ENCODE results near the gene ZNF492.
"Not testable (repeated sequence)": the region's sequence is repeated elsewhere in the genome, so short reads cannot be mapped to it uniquely, and the experiment has no call there.

ZNF492 gene

DNA sequence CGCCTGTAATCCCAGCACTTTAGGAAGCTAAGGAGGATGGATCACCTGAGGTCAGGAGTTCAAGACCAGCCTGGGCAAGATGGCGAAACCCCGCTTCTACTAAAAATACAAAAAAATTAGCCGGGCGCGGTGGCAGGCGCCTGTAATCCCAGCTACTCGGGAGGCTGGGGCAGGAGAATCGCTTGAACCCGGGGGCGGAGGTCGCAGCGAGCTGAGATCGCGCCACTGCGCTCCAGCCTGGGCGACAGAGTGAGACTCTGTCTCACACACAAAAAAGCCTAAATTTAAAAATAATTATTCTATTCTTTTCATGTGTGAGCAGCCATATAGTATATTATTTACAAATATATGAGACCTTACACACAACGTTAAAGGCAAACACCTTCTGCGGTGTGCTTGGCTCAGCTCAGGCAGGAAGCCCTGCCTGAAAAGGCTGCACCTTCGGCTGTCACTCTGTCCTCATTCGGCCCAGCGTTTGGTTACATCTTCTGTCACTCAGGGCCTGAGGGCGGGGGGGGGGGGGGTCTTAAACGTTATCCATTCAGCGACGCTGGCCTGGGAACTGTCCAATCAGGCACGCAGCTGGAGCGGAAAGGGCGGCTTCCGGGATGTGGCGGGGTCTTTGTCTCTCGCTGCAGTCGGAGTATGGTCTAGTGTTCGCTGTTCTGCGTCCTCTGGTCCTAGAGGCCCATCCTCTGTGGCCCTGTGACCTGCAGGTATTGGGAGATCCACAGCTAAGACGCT lies at the start of gene ZNF492:
TSS of gene ZNF492 (plus strand) at position 619 of the 744 bp plus-strand sequence. CDS start 19,076 bp downstream, outside the sequence.
- DNase-seq: peak; percentile 77

DNA sequence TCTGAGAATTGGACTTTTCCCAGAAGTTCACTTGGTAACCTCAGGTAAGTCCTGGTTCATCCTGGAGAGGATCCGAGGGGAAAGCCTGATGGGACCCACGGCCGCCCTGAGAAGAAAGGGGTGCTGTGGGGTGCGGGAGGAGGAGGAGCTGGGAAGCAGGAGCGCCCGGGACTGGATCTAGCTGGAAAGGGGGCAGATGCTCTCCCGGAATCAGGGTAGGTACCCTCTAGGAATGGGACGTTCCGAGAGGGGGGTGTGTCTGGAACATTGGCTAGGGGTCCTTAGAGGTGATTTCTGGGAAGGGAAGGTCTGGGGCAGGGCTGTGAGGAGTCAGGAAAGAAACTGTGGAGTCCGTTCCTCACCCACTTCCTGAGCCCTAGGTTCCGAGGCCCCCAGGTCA lies 38.7 kb upstream of the ZNF492 start:
- DNase-seq: no peak

DNA sequence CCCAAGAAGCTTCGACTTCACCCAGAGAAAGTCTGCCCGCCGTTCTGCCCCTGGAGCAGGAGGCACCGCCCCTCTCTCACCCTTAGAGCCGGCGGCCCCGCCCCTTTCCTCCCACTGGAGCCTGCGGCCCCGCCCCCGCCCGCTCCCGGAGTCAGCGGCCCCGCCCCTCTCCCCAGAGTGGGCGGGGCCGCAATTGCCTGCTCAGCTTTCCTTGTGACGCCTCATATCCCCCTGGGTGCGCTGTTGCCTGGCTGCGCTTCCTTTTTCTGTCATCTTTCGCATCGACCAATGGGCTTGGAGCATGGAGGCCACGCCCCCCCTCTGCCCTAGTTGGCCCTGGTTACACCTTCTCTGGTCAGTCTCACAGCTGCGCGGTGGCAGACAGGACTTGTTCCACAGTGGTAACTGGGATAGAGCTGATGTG lies 38.2 kb upstream of the ZNF492 start:
- DNase-seq: no peak

DNA sequence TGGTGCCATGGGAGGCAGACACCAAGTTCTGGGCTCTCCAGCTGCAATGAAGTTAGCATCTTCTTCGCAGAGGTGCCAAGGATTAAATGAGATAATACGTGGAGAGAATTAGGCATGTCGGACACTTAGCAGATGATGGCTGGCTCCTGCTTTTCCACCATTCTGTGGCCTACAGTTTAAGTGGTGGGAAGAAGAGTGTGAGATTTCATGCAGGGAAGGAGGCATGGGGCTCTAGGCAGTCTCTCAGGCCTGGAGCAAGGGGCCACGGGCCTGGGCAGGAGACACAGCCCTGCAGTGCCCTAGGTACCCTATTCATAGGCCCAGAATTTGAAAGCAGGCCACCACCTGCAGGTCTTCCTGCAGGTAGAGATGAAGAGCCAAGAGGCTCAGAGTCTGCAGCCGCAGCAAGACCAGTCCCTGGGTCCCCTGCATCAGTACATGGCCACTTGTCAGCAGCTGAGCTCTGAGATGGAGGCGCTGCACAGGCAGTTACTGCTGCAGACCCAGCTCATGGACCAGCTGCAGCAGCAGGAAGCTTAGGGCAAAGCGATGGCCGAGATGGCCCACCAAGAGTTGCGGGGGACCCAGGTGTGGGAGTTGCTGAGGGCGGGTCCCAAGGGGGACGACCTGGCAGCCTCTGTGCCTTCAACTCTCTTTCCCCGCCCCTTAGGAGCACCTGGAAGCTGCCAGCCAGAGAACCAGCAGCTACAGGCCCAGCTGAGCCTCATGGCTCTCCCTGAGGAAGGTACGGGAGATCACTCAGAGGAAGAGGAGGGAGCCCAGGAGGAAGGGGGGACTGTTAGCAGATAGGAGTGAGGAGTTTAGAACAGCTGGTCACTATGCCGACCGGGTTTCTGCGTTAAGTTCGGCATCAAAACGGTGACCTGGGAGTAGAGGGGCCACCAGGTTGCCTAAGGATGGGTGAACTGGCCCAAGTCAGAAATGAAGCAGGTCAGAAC lies 33.2 kb upstream of the ZNF492 start:
- DNase-seq: no peak

DNA sequence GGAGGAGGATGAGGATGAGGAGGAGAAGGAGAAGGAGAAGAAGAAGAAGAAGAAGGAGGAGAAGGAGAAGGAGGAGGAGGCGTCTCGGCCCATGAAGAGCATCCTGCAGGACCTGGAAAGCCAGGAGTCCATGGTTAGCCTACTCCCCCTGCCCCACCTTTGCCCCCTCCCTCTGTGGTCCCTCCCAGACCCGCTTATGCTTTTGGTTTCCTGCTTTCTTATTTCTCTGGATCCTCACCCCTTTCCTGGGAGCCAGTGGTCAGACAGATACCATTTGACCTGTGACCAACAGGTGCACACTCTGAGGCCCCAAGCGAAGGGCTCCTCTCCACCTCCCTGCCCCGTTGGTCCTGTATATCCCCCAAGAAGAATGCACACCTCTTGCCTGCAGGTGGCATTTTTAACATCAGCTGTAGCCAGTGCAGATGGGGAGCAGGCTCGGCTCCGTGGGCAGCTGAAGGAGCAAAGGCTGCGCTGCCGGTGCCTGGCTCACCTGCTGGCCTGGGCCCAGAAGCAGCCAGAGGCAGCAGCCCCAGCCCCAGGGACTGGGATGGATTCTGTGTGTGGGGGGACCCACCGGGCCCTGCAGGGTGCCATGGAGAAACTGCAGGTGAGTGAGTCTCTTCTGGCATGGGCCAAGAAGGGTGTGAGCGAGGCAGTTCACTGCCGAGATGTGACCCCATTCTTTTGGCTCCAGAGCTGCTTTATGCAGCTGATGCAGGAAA lies 32.1 kb upstream of the ZNF492 start:
- DNase-seq: no peak

DNA sequence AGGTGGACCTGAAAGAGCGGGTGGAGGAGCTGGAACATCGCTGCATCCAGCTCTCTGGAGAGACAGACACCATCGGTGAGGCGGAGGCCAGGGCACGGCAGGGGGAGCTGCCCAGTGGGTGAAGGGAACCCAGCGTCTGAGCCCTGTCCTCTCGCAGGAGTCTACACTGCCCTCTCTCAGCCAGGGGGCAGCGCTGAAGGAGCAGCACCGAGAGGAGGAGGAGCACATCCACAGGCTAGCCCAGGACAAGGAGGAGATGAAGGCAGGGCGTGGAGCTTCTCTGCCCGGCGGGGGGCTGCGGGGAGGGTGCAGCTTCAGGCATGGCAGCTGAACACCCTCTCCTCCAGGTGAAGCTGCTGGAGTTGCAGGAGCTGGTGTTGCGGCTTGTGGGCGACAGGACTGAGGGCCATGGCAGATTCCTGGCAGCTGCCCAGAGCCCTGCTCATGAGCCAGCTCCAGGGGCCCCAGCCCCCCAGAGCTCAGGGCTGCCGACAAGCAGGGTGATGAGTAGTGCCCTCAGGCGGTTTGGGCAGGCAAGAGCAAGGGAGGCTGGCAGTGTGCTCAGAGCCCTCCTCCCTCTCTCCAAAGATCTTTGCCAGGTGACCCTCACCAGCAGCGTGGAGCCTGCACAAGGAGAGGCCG lies 31.4 kb upstream of the ZNF492 start:
- DNase-seq: no peak

DNA sequence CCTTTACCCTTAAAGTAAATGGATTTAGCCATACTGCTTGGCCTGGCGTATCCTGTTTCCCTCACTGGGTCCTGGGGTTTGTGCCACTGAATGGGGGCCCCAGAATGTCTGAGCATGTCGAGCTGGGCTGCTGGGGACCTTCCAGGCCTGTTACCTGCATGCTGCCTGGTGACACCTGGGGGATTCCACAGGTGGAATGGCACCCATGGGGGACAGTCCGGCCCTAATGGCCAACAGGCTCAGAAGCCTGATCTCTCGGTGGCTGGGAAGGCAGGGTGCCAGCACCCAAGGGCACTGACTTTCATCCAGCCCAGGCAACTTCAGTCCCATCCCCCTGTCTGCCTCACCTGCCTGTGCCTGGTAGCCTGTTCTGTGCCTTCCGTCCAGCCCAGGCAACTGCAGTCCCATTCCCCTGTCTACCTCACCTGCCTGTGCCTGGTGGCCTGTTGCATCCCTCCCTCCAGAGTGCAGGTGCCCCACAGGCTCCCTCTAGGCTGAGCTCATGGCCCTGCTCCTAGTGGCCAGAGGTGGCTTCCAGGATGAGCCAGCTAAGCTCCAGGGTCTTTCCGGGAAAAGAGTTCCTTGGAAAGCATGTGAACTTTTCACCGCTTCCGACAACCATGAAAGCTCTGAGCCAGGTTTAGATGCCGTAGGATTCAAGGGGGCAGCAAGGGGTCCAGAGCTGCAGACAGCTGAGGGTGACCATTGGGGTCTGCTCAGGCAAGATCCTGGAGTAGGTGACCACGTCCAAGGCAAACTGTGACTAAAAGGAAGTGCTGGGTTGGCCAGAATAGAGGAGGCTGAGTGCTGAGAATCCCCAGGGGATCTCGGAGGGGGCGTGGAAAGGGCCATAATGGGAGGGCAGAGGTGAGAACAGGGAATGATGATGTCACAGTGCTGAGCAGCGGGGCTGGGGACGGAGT lies 30.3 kb upstream of the ZNF492 start:
- DNase-seq: no peak

DNA sequence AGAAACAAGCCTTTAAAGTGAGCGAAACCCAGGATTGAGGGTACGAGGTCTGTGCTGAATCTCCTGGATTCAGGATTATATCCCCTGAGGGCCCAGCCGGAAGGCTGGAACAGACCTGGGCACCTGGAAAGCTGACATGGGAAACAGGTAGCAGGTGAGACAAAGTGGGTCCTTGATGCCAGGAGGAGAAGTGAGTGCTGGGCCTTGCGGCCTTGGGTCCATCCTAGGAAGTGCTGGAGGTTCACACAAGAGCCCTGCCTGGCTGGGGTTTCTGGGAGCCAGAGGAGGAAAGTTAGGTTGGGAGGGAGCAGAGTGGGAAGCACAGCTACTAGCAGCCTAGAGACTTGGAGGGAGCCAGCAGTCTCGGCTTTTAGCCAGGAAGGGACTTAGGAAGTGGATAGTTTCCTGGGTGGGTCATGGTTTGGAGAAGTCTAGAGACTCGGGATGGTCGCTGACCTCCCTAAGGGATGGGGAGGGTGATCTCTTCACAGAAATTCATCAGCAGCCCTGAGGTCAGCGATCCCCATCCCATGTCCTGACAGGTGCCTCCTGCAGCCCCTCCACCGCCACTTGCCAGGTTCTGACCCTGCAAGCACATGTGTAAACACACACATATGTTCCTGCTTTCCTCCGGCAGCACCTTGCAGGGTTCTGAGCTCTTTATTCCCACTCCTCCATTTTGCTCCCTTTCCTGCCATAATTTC lies 29.4 kb upstream of the ZNF492 start:
- no peak for DNase-seq

DNA sequence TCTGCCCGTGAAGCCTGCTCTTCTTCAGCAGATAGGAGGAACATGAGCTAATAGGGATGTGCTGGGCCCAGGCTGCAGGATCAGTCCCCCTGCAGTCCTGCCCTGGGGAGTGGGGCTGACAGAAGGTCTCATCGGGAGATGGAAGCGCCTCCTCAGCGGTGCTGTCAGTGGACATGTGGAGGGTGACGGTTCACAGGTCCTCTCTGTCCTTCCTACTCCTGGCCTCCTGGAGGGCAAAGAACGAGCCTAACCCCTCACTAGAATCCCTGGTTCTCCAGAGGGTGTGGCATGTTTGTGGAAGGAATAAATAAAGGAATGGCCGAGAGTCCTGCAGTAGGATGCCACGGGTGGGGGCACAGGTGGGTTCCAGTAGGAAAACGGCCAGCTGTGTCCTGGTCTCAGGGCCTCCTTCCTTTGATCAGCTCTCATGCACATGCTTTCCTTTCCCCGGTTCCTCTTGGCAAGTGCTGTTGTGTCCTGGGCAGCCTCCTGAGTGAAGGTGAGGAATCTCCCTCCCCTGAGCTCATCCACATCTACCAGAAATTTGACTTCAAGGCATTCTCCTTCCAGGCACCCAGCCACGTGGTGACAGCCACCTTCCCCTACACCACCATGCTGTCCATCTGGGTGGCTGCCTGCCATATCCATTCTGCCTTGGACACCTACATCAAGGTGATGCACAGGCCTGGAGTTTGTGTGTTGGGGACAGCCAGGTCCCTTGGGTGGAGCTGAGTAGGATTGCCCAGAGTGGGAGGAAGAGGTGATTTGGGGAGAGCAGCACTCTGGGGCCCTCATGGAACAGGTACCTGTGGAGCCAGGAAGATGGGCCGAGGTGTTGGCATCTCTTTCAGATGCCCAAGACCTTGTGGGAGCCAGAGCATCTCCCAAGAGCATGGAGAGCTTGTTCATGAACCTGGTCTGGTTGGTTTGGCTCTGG lies 28.6 kb upstream of the ZNF492 start:
- DNase-seq: no peak

DNA sequence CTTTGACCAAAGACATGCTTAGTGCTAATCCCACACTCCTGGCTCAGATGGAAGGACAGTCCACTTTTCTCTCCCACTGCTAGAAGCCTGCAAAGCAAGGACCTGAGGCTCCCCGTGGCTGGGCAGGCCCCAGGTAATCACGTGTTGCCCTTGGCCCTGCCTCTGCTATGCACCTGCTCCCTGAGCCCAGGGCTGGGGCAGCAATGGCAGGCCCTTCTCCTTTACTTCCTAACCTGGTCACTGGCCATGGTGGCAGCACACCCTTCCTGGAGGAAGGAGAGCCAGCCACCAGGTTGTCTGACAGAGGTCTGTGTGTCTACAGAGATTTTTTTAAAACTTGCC lies 27.9 kb upstream of the ZNF492 start:
- DNase-seq: no peak

DNA sequence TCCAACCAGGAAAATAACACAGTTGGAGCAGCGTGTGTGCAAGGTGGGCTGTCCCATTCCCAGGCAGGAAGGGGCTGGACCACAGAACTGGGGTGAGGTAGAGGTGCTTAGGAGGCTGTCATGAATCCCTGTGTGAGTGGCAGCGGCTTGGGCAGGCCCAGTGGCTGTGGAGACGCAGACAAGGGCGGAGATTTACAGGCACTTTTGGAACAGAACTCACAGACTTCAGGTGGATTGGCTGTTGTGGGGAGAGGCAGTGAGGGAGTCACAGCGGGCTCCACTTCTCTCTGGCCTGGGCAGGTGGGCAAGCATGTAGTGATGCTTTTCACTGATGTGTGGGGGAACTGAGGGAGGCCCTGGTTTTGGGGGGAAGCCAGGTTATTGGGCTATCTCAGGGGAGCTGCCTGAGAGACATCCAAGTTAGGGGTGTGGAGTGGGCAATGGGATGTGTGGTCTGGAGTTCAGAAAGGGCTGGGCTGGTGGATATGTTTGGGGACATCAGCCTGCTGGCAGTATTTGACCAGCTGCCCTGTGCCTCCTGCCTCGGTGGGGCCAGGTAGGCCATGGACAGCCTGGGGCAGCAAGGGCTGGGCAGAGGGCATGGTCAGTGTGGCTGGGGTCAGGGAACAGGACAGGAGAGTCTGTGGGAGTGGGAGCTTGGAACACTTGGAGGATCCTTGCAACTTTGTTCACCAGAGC lies 27.0 kb upstream of the ZNF492 start:
- DNase-seq: no peak

DNA sequence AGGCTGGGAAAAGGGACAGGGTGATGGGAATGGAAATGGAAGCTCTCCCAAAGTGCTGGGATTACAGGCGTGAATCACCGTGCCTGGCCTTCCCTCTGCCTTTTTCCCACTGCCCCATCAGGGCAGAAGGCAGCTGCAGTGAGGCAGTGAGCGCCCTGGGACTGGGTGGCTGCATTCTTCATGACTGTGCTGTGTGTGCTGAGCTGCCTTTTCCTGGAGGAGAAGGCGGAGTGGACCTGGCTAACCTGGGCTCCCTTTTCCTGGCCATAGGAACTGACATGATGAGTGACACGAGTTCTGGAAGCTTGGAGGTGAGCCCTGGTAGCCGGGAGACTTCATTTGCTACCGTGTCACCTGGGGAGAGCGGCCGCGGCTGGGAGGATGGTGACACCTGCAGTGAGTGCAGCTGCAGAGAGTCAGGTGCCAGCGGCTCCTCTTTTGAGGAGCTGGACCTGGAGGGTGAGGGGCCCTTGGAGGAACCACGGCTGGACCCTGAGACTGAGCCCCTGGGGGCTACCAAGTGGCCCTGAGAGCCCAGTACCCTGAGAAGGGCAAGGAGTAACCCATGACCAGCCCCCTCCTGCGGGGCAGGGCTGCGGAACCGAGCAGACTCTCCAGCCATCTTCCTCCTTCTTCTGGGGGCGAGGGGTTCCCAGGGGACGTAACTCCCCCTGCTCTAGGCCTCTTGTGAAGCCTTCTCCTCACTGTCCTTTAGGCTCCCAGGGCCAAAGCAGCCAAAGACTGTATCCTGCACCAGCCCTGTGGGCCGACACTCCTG lies 26.3 kb upstream of the ZNF492 start:
- no peak for DNase-seq

DNA sequence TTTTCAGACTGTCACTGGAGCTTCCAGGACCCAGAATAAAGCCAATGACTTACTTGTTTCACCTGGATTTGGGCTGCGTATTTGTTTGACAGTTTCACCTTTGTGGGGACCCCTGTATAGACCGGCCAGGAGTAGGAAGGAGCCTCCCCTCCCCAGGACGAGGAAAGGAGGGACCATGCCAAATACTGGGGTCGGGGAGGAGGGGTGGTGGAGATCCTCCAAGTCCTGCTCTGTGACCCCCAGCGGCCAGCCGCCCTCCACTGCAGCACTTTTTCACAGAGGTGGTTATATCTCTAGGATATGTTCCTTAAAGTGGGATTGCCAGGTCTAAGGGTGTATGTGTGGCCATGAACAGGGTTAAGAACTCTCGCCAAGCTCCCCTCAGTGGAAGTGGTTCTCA lies 25.7 kb upstream of the ZNF492 start:
- no peak for DNase-seq

DNA sequence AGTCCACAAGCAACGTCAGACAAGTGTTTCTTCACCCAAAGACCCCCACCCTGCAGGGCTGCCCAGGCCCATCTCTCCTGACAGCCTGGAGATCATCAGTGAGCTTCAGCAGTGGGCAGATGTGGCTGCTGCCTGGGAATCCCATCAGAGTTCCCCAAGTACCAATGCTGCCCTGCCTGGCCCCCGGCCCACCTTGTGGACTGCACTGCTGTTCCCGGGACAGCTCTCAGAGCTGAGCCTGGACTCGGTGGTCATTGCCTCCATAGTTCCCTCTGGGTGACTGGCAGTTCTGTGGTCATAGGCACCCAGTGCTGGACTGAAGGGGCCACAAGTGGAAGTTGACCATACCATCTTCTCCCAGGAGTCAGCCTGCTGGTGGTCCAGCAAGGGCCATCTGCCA lies 24.5 kb upstream of the ZNF492 start:
- DNase-seq: no peak

DNA sequence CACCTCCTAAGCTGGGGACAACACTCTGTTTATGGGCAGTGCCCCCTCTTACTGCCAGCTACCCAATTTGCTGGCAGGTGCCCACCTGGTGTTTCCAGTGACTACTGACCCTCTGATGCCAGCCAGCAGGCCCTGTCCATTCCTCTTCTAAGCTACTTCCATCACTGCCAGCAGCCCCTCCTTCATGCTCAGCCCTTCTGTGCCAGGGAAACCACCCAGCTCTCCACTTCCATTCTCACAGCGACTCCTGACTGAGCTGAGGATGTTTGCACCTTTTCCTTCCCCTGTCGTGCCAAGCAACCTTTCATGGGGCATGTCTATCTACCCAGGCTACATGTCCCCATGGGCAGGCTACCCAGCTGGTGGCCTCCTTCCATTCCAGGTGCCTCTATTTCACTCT lies 24.0 kb upstream of the ZNF492 start:
- DNase-seq: no peak

DNA sequence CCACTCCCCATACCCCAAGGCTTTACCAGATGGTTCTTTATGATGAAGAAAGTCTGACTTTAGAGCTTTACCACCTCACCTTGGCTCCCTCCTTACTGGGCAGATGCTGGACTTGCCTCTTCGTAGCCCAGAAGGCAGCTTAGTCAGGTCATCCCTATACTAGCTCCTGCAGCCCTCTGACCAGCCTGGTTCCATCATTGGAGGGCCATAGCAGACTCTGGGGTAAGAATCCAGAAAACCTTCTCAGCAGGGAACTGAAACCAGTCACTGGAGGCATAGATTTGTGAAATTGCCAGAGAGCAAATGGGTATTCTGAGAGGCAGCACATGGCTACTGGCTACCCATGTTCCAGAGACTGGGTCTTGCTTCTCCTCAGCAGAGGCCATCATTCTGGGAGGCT lies 21.8 kb upstream of the ZNF492 start:
- DNase-seq: no peak

DNA sequence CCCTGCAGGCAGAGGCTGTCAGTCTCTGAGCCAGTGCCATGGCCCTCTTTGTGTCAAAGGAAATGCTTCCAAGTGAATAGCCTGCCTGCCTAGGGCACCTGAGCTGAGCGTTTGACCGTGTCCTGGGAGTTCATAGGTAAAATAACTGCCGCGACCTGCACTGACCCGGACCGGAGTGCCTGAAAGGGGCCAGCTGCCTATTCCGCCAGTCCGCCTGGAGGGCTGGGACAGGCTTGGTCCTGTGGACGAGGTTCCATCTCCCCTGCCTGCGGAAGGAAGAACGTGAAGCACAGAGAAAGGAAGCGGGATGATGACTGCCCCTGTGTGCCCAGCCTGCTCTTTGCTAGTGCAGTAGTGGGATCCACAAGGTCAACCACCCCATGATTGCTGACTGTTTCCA lies 17.5 kb upstream of the ZNF492 start:
- no peak for DNase-seq

DNA sequence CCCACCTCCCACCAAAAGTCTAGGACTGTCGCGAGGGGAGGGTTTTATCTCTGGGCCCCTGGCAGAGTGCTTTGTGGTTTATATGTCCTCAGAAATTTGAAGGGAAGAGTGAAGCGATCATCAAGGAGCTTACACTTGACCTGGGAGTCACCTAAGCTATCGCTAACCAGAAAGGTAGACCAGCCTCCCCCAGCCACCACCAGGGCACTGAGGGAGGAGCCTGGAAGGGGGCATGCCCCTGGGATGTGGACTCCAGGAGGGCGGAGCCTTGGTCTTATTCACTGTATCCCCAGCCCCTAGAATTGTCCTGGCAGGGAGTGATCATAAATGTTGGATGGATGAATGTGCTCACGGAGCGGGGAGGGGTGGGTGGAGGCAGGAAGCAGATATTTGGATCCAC lies 16.9 kb upstream of the ZNF492 start:
- not testable (repeated sequence) for DNase-seq

Measured in GF-D8 (cell line).